Measurements from ENCODE around the gene EMX2. TPM values are rescaled to one million over a fixed set of nuclear protein-coding genes. Genes with fewer than 3 reads are reported as not detected.

EMX2 gene
- total and polyA plus RNA-seq, 2 of the 13 experiments (the other 11 are each of a cell fraction or from before 2014, with no cell fraction given), result not detected

DNA sequence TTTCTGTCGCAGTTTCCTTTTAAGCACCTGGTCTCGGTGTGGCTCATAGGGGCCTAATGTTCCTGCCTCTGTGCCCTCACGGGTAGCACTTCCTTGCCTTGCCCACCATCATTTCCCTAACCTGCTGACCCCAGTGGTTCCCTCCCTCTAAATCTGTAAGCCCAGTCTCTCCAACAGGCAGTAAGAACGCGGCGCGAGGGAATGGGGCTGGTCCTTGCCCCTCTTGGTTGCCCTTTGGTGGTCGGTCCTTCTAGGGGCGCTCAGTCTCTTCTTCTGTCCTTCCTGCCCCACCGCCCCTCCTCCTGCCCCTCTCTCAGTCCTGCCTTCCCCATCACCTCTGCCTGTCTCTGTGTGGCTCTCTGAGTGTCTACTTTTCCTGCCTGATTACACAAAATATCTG lies 21.2 kb downstream of the EMX2 start (continued):
- TF ChIP-seq ZNF597 (CRISPR knock-in tag; IDR thresholded peaks at IDR 0.05) (no peak), ZFAT (CRISPR knock-in tag; conservative IDR thresholded peaks at IDR 0.05) (no peak), GZF1 (CRISPR knock-in tag; IDR thresholded peaks at IDR 0.05) (no peak)

DNA sequence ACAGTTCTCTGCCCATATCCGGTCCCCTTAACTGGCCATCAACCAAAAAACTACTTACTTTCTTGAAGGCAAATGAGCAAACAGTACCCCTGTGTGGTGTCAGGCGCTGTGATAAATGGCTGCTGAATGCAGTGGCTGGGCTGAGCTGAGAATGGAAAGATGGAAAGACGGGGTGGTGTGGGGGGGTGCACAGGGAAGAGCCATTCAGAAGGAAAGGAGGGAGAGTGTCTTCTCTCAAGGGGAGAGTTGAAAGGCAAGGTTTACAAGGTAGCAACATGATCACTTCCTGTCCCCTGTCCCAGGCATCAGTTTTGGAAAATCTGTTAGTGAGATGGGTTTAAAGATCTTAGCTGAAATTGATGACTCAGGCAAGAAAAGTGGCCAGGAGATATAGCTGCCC lies 22.5 kb downstream of the EMX2 start:
- TF ChIP-seq TCF7L2 (IDR thresholded peaks at IDR 0.05; ENCODE audit: low read depth, low read length) (no peak), MAFK (conservative IDR thresholded peaks at IDR 0.05 in 1 of 2, IDR thresholded peaks at IDR 0.05 in 1 of 2; ENCODE audit: low read length in 2 of 2) (peak; percentile 23 to 56; a peak in 2 of 4 replicates)

DNA sequence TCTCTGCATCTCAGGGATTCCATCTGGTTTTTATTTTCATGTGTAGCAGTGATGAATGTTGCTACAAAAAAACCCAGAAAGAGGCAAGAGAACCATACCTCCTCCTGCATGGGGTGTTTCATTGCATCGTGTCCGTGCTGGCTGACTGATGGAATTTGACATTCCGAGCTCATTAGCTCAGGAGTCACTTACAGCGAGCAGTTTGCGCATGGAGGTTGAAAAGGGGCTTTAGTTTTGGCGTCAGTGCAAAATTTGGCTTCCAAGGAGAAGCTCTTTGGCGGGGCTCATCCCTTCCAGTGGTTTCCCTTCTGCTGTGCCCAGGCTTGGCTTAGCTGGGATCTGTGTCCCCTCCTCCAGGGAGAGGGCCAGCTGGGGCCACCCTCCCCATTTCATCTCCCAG lies 25.8 kb downstream of the EMX2 start:
- FAIRE-seq (no peak), DNase-seq (ENCODE audit: low spot score) (no peak), ATAC-seq (no peak)
- H3K27me3 ChIP-seq (ENCODE audit: control insufficient read depth in 1 of 2, insufficient read depth in 2 of 2, low read length in 2 of 2), result peaks cover 0 to 14% of the 10 kb centered on the region in 2 experiments; a peak in 1 of 5 replicates
- WGBS (ENCODE audit: low lambda C conversion rate), result 6% methylated on average over 7 of the region's 7 CpGs
- TF ChIP-seq ZBTB43 (CRISPR knock-in tag; conservative IDR thresholded peaks at IDR 0.05) (no peak), ZNF644 (CRISPR knock-in tag; IDR thresholded peaks at IDR 0.05; ENCODE audit: low read depth) (no peak), NR2C2 (CRISPR knock-in tag; IDR thresholded peaks at IDR 0.05; ENCODE audit: borderline replicate concordance) (no peak), ZNF17 (CRISPR knock-in tag; IDR thresholded peaks at IDR 0.05) (no peak), ZFAT (CRISPR knock-in tag; conservative IDR thresholded peaks at IDR 0.05) (no peak)
- H3K4me1 ChIP-seq (ENCODE audit: insufficient read depth, low read length), result no peaks in the 10 kb centered on the region
- in situ Hi-C loops (cut with HindIII; ENCODE audit: extremely low pct_ligation_motif_present, low pct_unique_long_range_greater_than_20kb), result no loop called here
- BruUV-seq (replicated peaks), result no TSS peak
- H3K9me3 ChIP-seq (ENCODE audit: low read length), result no peaks in the 10 kb centered on the region
- H4K20me1 ChIP-seq (ENCODE audit: insufficient read depth, low read length), result no peaks in the 10 kb centered on the region
- CTCF ChIA-PET (ENCODE audit: low intra/inter-chr PET ratio, low total read pairs), result no interaction called here
- H3K27ac ChIP-seq (ENCODE audit: extremely low read length, insufficient read depth, low read length), result no peak overlapping the region
- H3K79me2 ChIP-seq (ENCODE audit: insufficient read depth, low read length), result no peaks in the 10 kb centered on the region
- H3K4me3 ChIP-seq (replicated peaks in 1 of 3; ENCODE audit: insufficient read depth in 1 of 3, low read depth in 2 of 3, low read length in 3 of 3), result no peak overlapping the region
- no peaks in the 10 kb centered on the region for H3K36me3 ChIP-seq (replicated peaks in 1 of 2; ENCODE audit: control insufficient read depth in 1 of 2, insufficient read depth in 2 of 2, low read length in 2 of 2)
- no peak overlapping the region for H3K9ac ChIP-seq (ENCODE audit: insufficient read depth, low read depth, low read length)
- POLR2A ChIA-PET, result no interaction called here
- intact Hi-C loops (cut with micrococcal nuclease; ENCODE audit: unreplicated experiment), result no loop called here
- H3K4me2 ChIP-seq (ENCODE audit: low read depth, low read length), result no peak overlapping the region
- no peak overlapping the region for H2AFZ ChIP-seq (ENCODE audit: low read length)

More for the DNA sequence above, 22.5 kb downstream of the EMX2 start:
- no peak overlapping the region for H3K4me2 ChIP-seq (ENCODE audit: low read depth, low read length)
- no peaks in the 10 kb centered on the region for H3K36me3 ChIP-seq (replicated peaks in 1 of 2; ENCODE audit: control insufficient read depth in 1 of 2, insufficient read depth in 2 of 2, low read length in 2 of 2)
- DNase-seq (ENCODE audit: low spot score), result no peak
- intact Hi-C loops (cut with micrococcal nuclease; ENCODE audit: unreplicated experiment), result no loop called here
- H3K9me3 ChIP-seq (ENCODE audit: low read length), result no peaks in the 10 kb centered on the region
- ChIA-PET POLR2A (no interaction called here), CTCF (ENCODE audit: low intra/inter-chr PET ratio, low total read pairs) (no interaction called here)
- H3K4me3 ChIP-seq (replicated peaks in 1 of 3; ENCODE audit: insufficient read depth in 1 of 3, low read depth in 2 of 3, low read length in 3 of 3), result no peak overlapping the region
- peaks cover 0 to 17% of the 10 kb centered on the region in 2 experiments; a peak in 1 of 5 replicates for H3K27me3 ChIP-seq (ENCODE audit: control insufficient read depth in 1 of 2, insufficient read depth in 2 of 2, low read length in 2 of 2)
- H4K20me1 ChIP-seq (ENCODE audit: insufficient read depth, low read length), result no peaks in the 10 kb centered on the region
- H3K4me1 ChIP-seq (ENCODE audit: insufficient read depth, low read length), result no peaks in the 10 kb centered on the region
- no peak for FAIRE-seq
- no peaks in the 10 kb centered on the region for H3K79me2 ChIP-seq (ENCODE audit: insufficient read depth, low read length)
- no peak overlapping the region for H3K9ac ChIP-seq (ENCODE audit: insufficient read depth, low read depth, low read length)
- BruUV-seq (replicated peaks), result no TSS peak
- ATAC-seq, result no peak
- in situ Hi-C loops (cut with HindIII; ENCODE audit: extremely low pct_ligation_motif_present, low pct_unique_long_range_greater_than_20kb), result no loop called here
- no peak overlapping the region for H3K27ac ChIP-seq (ENCODE audit: extremely low read length, insufficient read depth, low read length)
- 19% methylated on average over 3 of the region's 3 CpGs for WGBS (ENCODE audit: low lambda C conversion rate)
- no peak overlapping the region for H2AFZ ChIP-seq (ENCODE audit: low read length)
